Muscle layer of duodenum (tissue), 2 donors: ENCODE data around the gene PLCH1.

Experiments used
- H3K27ac ChIP-seq: one replicate; pipeline ENCODE4 v1.7.0; 2013; ENCODE audit warnings: mild to moderate bottlenecking, low read length
- H3K27me3 ChIP-seq: one replicate; pipeline ENCODE4 v1.7.0; 2013; ENCODE audit warnings: low read depth, mild to moderate bottlenecking, control low read depth, low read length
- H3K36me3 ChIP-seq, 2 donors: one replicate each; pipeline ENCODE4 v1.7.0; 2013; ENCODE audit warnings: low read length in 2 of 2, control low read depth in 1 of 2, mild to moderate bottlenecking in 1 of 2; ENCODE audit not compliant: insufficient read depth in 2 of 2, control insufficient read depth in 1 of 2
- H3K4me1 ChIP-seq, 2 donors: one replicate each; pipeline ENCODE4 v1.7.0; 2013; ENCODE audit warnings: low read length in 2 of 2, mild to moderate bottlenecking in 2 of 2, control low read depth in 1 of 2, moderate library complexity in 1 of 2; ENCODE audit not compliant: insufficient read depth in 2 of 2, control insufficient read depth in 1 of 2
- H3K4me3 ChIP-seq, 2 donors: one replicate each; pipeline ENCODE4 v1.7.0; 2013; ENCODE audit warnings: low read length in 2 of 2, low read depth in 1 of 2, mild to moderate bottlenecking in 1 of 2
- H3K9me3 ChIP-seq, 2 donors: one replicate each; pipeline ENCODE4 v1.7.0; 2013; ENCODE audit warnings: low read length in 2 of 2, control low read depth in 1 of 2, mild to moderate bottlenecking in 1 of 2; ENCODE audit not compliant: control insufficient read depth in 1 of 2
- donor health status: healthy.

Gene PLCH1

DNA sequence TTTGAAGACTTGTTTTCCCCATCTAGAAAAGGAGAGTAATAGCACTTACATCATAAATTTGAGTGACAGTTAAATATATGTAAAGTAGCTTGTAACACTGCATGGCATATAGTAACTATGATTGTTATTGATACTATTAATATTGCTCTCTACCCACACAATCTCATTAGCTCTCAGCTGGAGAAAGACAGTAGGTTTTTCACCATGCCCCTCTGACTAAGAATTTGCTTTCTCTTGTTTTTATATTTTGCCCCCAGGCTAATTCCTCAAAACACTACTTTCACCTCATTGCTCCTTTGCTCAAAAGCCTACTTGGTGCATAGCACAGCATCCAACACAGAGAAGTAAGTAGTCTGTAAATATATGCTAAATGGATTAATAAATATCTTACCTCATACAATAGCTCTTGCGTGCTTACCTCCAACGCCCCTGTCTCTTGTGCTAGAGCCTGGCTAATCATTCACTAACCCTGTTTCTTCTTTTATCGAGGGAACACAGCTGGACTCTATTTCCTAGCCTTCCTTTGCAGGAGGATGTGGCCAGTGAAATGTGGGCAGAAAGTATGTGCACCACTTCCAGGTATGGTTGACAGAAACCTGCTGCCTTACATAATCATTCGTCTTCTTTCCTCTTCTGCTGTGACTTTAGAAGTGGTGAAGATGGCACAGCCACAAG, 190.0 kb downstream of the PLCH1 start:
- no peaks in the 10 kb centered on the region for H3K9me3 ChIP-seq
- no peaks in the 10 kb centered on the region for H3K36me3 ChIP-seq
- no peaks in the 10 kb centered on the region for H3K4me1 ChIP-seq
- no peaks in the 10 kb centered on the region for H3K27me3 ChIP-seq
- H3K27ac ChIP-seq, result no peak overlapping the region
- no peak overlapping the region for H3K4me3 ChIP-seq

DNA sequence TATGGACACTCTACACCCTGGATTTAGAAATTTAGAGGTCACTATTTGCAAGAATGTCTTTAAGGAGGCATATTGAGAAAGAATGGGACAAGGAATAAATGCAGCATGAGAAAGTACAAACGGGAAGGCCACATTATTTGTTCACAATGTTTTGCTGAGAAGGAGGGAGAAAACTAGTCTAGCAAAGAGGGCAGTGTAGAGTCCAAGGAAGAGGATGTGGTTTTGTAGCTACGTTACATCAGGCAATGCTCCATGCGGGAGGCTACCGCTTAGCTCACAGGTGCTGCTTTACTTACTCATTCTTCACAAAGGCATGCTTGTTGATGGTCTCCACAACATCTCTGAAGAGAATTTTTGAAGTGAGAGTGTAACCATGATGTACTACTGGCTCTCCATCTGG, 191.1 kb downstream of the PLCH1 start:
- H3K9me3 ChIP-seq, result no peaks in the 10 kb centered on the region
- no peak overlapping the region for H3K4me3 ChIP-seq
- H3K4me1 ChIP-seq, result no peaks in the 10 kb centered on the region
- H3K27me3 ChIP-seq, result no peaks in the 10 kb centered on the region
- no peak overlapping the region for H3K27ac ChIP-seq
- H3K36me3 ChIP-seq, result no peaks in the 10 kb centered on the region

DNA sequence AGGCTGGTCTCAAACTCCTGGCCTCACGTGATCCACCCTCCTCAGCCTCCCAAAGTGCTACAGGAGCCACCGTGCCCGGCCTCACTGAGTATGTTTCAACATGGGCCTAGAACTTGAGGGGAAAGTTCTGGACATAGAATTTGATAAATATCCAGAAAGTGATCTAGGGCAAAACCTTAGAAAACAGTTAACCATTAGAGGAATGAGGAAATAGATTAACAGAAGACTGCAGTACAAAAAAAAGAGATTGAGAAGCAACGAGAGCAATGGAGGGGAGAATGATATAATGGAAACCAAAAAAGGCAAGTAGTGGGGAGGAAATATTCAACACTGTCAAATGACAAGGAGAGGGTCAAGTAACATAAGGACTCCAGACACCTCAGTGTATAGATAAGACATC, 191.5 kb downstream of the PLCH1 start:
- H3K27me3 ChIP-seq, result no peaks in the 10 kb centered on the region
- H3K9me3 ChIP-seq, result no peaks in the 10 kb centered on the region
- H3K4me1 ChIP-seq, result no peaks in the 10 kb centered on the region
- H3K4me3 ChIP-seq, result no peak overlapping the region
- H3K36me3 ChIP-seq, result no peaks in the 10 kb centered on the region
- no peak overlapping the region for H3K27ac ChIP-seq

DNA sequence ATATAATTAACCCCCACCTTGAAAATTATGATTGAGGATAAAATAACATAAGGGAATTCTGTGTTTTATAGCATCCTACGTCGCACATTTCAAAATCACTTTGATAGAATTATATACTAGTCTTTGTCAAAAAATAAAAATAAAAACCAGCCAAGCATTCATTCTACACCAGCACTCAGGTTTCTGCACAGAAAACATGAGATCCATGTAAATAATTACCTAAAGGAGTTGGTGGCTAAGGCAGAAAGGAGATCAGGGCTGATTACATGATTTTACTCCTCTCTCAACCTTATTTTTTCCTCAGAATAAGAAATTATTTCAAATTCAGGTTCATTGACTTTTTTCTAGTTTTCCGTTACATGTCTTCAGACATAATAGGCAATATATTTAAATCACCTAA, 194.5 kb downstream of the PLCH1 start:
- Histone ChIP-seq H3K36me3 (no peaks in the 10 kb centered on the region), H3K9me3 (no peaks in the 10 kb centered on the region), H3K4me3 (no peak overlapping the region), H3K27ac (no peak overlapping the region), H3K4me1 (no peaks in the 10 kb centered on the region), H3K27me3 (no peaks in the 10 kb centered on the region)

DNA sequence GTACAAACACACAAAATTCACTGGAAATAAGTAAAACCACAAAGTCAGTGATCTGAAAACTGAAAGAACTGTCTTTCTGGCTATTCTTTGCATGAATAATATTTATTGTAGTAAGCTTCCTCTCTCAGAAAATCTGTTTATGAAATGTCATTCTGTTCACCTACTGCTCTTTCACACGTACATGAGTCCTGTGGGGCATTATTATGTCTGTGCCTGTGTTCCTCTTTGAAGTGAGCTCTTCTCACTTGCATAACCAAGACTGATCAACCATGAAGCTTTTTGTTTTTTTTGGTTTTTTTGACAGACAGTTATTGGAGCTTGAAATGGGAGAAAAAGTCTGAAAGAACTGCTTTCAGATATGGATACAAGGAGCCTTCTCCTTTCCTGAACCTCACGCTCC, 195.8 kb downstream of the PLCH1 start:
- Histone ChIP-seq H3K4me3 (no peak overlapping the region), H3K9me3 (no peaks in the 10 kb centered on the region), H3K4me1 (no peaks in the 10 kb centered on the region), H3K36me3 (no peaks in the 10 kb centered on the region), H3K27me3 (no peaks in the 10 kb centered on the region), H3K27ac (no peak overlapping the region)

DNA sequence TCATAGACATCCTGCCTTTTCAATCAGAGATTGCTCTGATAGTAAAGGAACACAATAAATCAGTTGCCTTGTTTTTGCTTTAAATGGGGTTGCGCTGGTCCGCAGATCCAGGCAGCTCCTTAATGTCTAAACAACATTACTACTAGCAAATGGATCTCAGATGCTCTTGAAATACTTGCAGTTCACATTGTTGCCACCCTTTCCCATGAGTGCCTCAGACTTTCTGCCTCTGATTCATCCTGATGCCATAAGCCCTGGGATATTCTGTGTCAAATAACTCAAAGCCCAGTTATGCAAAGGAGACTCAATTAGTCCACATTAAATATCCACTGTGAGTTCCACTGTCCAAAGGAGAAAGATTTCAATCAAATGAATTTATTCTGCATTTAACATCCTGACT, 196.7 kb downstream of the PLCH1 start:
- Histone ChIP-seq H3K9me3 (no peaks in the 10 kb centered on the region), H3K4me1 (no peaks in the 10 kb centered on the region), H3K4me3 (no peak overlapping the region), H3K27me3 (no peaks in the 10 kb centered on the region), H3K27ac (no peak overlapping the region), H3K36me3 (no peaks in the 10 kb centered on the region)

DNA sequence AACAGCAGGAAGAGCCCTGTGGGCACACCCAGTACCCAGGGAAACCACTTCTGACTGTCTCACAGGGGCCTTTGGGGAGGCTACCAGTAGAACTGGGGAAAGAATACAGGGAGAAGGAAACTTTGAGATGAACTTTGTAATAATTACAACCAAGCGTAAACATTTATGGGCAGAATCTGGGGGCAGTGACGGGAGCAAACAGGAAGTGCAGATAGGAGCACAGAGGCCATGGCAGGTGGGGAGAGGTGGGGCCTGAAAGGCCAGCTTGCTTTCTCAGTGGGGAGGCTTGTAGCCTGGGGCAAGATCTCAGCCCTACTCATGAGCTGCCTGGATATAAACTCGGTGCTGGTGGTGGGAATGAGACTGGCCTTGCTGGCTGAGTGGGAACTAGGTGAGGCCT, 209.8 kb downstream of the PLCH1 start:
- H3K27ac ChIP-seq, result no peak overlapping the region
- no peaks in the 10 kb centered on the region for H3K36me3 ChIP-seq
- H3K27me3 ChIP-seq, result no peaks in the 10 kb centered on the region
- H3K4me3 ChIP-seq, result no peak overlapping the region
- peaks cover 0 to 14% of the 10 kb centered on the region in 2 donors for H3K9me3 ChIP-seq
- no peaks in the 10 kb centered on the region for H3K4me1 ChIP-seq

DNA sequence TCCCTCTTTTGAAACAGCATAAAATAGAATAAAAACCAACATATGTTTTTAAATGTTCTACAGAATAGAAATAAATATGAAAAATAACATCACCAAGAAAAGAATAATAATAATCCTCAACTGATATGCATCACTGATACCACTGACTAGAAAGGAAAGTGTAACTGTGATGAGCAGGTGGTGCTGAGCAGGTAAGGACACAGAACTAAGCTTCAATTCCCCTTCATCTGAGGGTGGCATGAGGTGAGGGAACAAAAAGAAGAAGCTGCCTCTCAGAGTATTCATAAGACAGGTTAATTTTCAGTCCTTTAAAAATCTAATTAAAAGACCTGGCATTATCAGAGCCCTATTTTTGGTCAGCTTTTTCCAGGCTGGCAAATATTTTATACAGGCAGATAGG, 216.3 kb downstream of the PLCH1 start:
- no peaks in the 10 kb centered on the region for H3K4me1 ChIP-seq
- H3K27ac ChIP-seq, result no peak overlapping the region
- no peaks in the 10 kb centered on the region for H3K36me3 ChIP-seq
- no peaks in the 10 kb centered on the region for H3K27me3 ChIP-seq
- no peak overlapping the region for H3K4me3 ChIP-seq
- peaks cover 0 to 5% of the 10 kb centered on the region in 2 donors for H3K9me3 ChIP-seq

DNA sequence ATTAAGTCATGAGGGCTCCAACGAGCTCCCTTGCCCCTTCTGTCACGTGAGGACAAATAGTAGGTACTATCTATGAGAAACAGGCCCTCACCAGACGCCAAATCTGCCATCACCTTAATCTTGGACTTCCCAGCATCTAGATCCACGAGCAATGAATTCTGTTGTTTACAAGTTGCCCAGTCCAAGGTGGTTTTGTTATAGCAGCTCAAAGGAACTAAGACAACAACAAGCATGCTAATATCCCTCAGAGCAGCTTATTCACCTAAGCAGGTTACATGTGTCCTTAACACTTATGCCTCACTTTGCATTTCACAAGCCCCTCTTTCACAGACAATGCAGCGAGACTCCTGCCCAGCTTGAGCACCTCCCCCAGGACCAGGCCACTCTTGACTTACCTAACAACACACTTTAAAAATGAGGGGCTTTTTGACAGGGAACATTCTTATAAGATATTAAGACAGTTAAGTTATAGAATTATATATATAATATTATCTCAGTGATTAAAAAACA, 219.5 kb downstream of the PLCH1 start:
- no peaks in the 10 kb centered on the region for H3K4me1 ChIP-seq
- H3K36me3 ChIP-seq, result no peaks in the 10 kb centered on the region
- no peak overlapping the region for H3K4me3 ChIP-seq
- H3K9me3 ChIP-seq, result no peaks in the 10 kb centered on the region
- H3K27ac ChIP-seq, result no peak overlapping the region
- no peaks in the 10 kb centered on the region for H3K27me3 ChIP-seq

DNA sequence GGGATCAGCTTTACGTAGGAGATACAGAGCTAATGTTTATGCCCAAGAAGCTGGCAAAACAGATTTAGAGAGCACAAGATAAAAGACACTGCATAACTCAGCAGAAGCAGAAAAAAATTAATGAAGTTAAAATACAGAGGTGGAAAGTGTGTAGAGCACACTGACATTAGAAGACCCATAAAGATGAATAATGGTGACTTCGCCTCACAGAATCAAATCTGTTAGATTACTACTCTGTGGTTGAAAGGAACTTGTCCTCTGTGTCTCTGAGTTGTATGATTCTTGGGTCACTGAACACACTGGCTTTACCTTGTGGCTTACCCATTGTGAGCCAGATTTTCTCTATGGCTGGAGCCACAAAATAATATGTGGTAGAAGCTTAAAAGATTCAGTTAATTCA, 224.4 kb downstream of the PLCH1 start:
- H3K9me3 ChIP-seq, result no peaks in the 10 kb centered on the region
- no peaks in the 10 kb centered on the region for H3K27me3 ChIP-seq
- H3K27ac ChIP-seq, result no peak overlapping the region
- H3K36me3 ChIP-seq, result no peaks in the 10 kb centered on the region
- no peaks in the 10 kb centered on the region for H3K4me1 ChIP-seq
- H3K4me3 ChIP-seq, result no peak overlapping the region

DNA sequence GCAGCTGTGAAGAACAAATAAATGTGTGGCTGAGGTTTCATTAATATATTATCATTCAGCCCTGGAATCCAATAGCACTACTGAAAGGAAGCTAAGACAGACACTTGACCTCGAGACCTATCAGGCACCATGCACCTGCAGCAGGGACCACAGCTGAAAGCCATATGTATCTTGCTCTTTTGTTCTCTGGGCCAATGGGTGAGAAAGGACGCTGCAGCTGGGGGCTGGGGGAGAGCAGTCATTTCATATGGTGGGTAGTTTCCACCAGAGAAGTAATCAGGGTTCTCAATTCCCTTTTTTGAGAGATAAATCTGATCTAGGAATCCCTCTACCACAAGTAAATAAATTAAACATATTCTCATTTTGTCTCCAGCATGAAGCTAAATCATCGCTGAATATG, 225.8 kb downstream of the PLCH1 start:
- no peaks in the 10 kb centered on the region for H3K36me3 ChIP-seq
- H3K4me3 ChIP-seq, result no peak overlapping the region
- H3K9me3 ChIP-seq, result no peaks in the 10 kb centered on the region
- no peaks in the 10 kb centered on the region for H3K27me3 ChIP-seq
- H3K27ac ChIP-seq, result no peak overlapping the region
- H3K4me1 ChIP-seq, result no peaks in the 10 kb centered on the region

DNA sequence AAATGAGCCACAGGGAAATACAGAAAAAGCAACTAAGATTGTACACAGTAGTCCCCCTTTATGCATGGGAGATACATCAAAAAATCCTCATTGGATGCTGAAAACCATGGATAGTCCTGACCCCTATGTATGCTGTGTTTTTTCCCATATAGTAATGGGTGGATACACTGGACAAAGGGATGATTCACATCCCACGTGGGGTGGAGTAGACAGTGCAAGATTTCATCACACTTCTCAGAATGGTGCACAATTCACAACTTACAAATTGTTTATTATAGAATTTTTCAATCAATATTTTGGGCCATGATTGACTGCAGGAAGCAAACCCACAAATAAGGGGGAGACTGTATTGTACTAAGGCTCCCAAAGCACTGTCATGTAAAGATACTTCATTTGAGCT, 227.0 kb downstream of the PLCH1 start:
- Histone ChIP-seq H3K27me3 (no peaks in the 10 kb centered on the region), H3K9me3 (no peaks in the 10 kb centered on the region), H3K36me3 (no peaks in the 10 kb centered on the region), H3K27ac (no peak overlapping the region), H3K4me1 (no peaks in the 10 kb centered on the region), H3K4me3 (no peak overlapping the region)
